GM19023 (cell line): ENCODE results near the gene PM20D1.
"Not testable (repeated sequence)": the region's sequence is repeated elsewhere in the genome, so short reads cannot be mapped to it uniquely, and the experiment has no call there.

ENCODE experiments used
- ATAC-seq: cut with Tn5 transposase; IDR thresholded peaks from one replicate; pipeline ENCODE4 v1.9.1; 2021; ENCODE audit warnings: mild to moderate bottlenecking, moderate library complexity; ENCODE audit not compliant: unreplicated experiment

Gene PM20D1, protein sequence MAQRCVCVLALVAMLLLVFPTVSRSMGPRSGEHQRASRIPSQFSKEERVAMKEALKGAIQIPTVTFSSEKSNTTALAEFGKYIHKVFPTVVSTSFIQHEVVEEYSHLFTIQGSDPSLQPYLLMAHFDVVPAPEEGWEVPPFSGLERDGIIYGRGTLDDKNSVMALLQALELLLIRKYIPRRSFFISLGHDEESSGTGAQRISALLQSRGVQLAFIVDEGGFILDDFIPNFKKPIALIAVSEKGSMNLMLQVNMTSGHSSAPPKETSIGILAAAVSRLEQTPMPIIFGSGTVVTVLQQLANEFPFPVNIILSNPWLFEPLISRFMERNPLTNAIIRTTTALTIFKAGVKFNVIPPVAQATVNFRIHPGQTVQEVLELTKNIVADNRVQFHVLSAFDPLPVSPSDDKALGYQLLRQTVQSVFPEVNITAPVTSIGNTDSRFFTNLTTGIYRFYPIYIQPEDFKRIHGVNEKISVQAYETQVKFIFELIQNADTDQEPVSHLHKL

DNA sequence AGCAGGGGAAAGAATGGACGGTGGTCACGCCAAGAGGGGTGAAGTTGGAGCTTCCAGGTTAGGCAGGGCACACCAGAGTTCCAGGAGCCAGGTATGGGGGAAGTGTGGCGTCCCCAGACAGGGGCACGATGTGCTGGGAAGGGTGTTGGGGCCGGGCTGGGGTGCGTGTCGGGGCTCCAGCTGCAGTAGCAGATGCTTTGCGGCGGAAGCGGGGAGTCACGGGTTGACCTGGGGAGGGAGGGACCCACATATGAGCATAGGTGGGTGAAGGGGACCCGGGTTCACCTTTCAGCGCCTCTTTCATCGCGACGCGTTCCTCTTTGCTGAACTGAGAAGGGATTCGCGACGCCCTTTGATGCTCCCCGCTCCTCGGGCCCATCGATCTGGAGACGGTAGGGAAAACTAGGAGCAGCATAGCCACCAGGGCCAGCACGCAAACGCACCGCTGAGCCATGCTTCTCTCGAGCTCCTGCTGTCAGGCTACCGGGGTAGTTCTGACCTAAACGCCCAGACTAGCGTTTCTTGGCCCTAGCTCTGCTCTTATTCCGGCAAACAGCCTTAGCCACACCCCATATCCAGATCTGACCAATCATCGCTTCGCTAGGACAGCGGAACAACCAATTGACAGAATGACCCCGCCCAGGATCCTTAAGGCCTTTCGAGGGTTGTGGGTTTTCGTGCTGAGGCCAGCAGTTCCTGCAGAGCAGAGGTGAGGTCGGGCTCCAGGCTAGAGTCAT, at the start of gene PM20D1:
TSS of gene PM20D1 (minus strand) at position 514 of the 737 bp plus-strand sequence. CDS start at position 454, 60 bp downstream.
- ATAC-seq = no peak

DNA sequence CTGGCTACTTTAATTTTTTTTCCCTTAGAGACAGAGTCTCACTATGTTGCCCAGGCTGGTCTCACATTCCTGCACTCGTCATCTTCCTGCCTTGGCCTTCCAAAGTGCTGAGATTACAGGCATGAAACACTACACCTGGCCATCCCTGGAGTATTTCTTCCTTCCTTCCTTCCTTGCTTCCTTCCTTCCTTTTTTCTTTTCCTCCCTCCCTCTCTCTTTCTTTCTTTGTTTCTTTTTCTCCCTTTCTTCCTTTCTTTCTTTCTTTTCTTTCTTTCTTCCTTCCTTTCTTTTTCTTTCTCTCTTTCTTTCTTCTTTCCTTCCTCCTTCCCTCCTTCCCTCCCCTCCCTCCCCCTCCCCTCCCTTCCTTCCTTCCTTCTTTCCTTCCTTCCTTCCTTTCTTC, 46.4 kb upstream of the PM20D1 start:
- no peak for ATAC-seq

DNA sequence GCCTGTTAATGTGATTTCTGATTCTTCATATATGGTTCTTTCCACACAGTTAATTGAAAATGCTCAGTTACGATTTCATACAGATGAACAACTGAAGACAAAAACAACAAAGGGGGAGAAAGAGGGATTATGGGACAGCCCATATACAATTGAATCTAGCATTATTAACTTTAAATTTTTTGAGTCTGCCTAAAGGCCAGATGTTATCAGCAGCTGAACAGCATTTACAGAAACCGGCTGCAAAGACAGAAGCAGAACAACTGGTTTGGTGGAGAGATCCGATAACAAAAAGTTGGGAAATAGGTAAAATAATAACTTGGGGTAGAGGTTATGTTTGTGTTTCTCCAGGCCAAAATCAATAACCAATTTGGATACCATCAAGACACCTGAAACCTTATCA, 44.2 kb upstream of the PM20D1 start:
- not testable (repeated sequence) for ATAC-seq

DNA sequence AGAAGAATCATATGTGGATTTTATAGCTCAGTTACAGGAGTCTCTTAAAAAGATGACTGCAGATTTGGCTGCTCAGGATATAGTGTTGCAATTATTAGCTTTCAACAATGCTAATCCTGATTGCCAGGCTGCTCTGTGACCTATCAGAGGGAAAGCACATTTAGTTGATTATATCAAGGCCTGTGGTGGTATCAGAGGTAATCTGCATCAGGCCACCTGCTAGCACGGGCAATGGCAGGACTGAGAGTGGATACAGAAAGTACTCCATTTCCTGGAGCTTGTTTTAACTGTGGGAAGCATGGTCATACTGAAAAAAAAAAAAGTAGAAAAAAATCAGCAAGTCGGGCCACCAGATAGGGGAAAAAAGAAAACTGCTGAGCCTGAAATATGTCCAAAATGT, 42.2 kb upstream of the PM20D1 start:
- ATAC-seq = not testable (repeated sequence)

DNA sequence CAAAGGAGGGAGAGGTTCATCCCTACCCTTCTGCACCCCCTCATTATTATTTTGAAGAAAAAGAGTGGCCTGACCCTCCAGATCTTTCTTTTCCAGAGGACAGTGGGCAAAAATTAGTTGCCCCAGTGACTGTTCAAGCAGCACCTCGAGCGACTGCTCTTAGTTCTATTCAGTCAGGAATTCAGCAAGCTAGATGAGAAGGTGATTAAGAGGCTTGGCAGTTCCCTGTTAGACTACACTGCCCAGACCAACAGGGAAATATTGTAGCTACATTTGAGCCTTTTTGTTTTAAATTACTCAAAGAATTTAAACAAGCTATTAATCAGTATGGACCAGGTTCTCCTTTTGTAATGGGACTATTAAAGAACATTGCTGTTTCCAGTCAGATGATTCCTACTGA, 41.5 kb upstream of the PM20D1 start:
- ATAC-seq = not testable (repeated sequence)

DNA sequence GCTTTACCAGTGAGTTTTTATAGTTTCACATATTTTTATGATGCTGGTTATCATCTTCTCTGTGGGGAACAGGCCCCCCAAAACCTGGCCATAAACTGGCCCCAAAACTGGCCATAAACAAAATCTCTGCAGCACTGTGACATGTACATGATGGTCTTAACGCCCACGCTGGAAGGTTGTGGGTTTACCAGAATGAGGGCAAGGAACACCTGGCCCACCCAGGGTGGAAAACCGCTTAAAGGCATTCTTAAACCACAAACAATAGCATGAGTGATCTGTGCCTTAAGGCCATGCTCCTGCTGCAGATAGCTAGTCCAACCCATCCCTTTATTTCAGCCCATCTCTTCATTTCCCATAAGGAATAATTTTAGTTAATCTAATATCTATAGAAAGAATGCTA, 40.7 kb upstream of the PM20D1 start:
- ATAC-seq = not testable (repeated sequence)

DNA sequence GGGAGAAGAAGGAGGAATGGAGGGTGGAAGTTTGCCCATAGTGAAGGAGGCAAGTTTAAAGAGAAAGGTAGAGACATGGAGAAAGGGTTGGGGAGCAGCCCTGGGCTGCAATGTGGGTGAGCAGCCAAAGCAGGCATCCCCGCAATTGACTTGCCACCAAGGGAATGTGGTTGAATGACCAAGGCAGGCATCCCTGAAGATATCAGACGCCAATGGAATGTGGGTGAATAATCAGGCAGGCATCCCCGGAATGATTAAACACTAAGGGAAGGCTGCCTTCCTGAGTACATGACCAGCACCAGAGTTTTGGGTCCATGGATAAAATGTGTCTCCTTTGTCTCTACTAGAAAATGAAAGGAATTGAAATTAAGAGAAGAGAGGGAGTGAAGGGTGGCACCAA, 39.8 kb upstream of the PM20D1 start:
- not testable (repeated sequence) for ATAC-seq

DNA sequence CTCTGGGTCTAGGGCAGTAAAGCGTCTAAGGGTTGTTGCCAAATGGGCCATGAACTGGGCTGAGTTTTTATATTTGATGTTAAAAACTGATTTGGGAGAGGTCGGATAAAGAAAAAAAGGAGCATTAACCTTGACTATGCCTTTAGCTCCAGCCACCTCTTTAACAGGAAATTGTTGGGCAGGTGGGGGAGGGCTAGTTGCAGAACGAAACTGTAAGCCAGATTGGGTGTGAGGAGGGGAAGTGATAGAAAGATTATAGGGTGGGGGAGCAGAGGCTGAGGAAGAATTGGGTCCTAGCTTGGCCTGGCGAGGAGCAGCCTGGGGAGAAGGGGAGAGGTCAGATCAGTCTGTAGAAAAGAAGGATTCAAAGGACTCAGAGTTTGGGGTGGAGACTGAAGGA, 39.1 kb upstream of the PM20D1 start:
- ATAC-seq = not testable (repeated sequence)

DNA sequence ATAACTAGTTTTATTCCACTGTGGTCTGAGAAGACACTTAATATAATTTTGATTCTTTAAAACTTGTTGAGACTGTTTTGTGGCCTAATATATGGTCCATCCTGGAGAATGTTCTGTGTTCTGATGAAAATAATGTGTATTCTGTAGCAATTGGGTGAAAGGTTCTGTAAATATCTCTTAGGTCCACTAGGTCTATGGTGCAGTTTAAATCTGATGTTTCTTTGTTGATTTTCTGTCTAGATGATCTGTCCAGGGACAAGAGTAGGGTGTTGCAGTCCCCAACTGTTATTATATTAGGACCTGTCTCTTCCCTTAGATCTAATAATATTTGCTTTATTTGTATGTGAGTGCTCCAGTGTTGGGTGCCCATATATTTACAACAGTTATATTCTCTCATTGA, 33.9 kb upstream of the PM20D1 start:
- no peak for ATAC-seq

DNA sequence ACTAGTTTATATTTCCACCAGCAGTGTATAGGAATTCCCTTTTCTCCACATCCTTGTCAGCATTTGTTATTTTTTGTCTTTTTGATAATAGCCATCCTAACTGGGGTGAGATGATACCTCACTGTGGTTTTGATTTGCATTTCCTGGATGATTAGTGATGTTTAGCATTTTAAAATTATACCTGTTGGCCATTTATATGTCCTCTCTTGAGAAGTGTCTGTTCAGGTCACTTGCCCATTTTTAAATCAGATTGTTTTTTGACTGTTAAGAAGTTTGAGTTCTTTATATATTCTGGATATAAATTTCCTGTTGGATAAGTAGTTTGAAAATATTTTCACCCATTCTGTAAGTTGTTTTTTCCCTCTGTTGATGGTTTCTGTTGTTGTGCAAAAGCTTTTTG, 31.0 kb upstream of the PM20D1 start:
- no peak for ATAC-seq

DNA sequence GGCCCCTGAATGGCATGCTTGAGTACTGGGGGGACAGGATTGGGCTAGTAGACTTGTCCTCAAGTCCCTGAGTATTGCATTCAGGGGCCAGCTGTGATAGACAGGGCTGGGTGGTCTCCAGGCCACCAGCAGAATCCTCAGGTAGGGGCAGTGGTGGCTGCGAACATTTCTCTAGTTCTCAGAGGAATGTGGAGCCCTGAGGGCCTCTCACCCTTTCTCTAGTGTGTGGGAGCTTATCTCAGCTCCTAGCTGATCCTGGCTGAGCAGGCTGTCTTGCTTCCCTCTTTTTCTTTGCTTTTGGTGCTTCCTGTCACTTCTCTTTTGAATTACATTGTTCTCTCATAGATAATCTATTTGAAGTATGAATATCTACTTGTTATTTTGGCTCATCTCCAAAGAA, 30.0 kb upstream of the PM20D1 start:
- no peak for ATAC-seq

DNA sequence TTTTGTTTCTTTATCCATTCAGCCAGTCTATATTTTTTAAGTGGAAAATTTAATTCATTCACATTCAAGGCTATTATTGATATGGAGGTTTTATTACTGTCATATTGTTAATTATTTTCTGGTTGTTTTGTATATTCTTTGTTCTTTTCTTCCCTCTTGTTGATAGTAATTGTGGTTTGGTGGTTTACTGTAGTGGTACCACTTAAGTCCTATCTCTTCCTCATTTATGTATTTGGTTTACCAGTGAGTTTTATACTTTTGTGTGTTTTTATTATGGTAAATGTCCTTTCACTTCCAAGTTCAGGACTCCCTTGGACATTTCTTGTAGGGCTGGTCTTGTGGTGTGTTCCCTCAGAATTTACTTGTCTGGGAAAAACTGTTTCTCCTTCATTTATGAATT, 28.1 kb upstream of the PM20D1 start:
- ATAC-seq = no peak

DNA sequence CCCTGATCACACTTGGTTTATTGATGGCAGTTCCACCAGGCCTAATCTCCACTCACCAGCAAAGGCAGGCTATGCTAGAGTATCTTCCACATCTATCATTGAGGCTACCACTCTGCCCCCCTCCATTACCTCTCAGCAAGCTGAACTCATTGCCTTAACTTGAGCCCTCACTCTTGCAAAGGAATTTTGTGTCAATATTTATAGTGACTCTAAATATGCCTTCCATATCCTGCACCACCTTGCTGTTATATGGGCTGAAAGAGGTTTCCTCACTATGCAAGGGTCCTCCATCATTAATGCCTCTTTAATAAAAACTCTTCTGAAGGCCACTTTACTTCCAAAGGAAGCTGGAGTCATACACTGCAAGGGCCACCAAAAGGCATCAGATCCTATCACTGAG, 23.2 kb upstream of the PM20D1 start:
- not testable (repeated sequence) for ATAC-seq

DNA sequence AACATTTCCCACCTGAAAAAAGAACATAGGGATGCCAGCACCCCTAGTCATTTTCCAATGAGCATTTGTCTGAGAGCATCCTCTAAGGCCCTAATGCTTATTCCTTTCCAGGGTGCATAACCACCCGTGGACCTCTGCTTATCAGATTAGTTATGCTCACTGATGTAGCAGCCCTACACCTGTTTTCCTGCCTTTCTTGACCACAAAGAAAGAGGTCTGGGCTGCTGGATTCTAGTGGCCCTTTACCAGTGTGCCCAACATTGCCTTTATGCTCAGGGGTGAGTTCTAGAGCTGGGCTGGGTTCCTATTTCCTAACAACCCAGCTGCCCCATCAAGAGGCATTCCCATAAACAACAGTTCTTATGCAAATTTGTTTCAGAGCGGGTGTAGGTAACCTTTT, 20.3 kb upstream of the PM20D1 start:
- ATAC-seq = no peak

DNA sequence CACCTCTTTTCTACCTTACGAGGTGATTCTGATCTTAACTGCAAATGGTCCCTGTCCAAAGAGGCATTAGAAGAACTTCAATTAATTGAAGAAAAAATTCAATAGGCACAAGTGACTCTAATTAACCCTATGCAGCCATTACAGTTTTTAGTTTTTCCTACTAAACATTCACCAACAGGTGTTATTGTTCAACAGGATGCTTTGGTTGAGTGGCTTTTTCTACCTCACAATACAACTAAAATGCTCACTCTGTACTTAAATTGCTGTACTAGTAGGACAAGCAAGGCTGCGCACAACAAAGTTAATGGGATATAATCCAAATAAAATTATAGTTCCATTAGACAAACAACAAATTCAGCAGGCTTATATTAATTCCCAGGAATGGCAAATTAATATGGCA, 11.6 kb upstream of the PM20D1 start:
- no peak for ATAC-seq

DNA sequence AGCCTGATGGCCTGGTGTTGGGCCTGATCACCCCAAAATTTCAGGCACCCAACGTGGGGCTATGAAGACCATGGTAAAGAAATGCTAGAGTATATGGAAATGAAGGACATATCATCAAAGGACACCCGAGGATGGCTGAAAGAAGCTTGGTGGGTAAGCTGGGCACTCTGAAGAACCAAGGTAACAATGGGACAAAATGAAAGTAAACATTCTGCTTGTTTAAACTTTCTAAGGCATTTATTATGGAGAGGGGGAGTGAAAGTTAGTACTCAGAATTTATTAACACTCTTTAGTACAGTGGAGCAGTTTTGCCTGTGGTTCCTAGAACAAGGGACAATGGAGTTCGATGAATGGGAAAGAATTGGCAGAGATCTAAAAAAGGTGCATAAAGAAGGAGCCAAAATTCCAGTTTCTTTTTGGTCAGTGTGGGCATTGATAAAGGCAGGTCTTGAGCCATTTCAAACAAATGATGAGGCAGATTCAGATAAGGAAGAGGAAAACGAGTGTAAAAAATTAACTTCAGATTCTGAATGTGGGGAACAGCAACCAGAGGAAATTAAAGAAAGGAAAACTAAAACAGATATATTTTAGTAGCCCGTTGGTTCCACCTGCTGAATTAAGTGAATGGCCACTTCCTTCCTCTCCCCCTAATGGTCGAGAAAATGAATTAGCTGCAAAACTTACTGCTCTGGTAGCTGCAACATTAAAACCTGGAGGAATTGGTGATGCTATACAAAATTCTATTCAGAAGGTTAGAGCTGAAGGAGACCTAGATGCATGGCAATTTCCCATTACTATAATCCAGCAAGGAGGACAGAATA, 8.4 kb upstream of the PM20D1 start:
- no peak for ATAC-seq

DNA sequence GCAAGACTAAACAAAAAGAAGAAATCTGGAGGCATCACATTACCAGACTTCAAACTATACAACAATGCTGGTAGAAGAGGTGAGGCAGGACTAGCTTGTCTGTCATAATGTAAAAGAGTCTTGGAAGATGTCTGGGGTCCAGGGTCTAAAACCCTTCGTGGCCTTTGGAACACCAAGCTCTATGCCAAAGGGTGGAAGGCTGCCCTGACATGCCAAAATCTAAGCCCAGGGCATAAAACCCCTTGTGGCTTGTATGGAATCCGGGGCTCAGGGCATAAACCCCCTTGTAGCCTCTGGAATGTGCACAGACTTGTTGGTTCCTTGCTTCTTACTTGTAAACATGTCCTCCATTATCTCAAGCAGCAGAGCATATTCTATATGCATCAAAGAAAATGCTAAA, 7.6 kb upstream of the PM20D1 start:
- ATAC-seq = not testable (repeated sequence)

DNA sequence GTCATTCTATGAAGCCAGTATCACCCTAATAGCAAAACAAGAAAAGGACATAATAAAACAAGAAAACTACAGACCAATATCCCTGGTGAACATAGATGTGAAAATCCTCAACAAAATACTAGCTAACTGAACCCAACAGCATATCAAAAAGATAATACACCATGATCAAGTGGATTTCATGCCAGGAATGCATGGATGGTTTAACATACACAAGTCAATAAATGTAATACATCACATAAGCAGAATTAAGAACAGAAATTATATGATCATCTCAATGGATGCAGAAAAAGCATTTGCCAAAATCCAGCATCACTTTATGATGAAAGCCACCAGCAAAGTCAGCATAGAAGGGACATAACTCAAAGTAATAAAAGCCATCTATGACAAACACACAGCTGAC, 6.5 kb upstream of the PM20D1 start:
- no peak for ATAC-seq

DNA sequence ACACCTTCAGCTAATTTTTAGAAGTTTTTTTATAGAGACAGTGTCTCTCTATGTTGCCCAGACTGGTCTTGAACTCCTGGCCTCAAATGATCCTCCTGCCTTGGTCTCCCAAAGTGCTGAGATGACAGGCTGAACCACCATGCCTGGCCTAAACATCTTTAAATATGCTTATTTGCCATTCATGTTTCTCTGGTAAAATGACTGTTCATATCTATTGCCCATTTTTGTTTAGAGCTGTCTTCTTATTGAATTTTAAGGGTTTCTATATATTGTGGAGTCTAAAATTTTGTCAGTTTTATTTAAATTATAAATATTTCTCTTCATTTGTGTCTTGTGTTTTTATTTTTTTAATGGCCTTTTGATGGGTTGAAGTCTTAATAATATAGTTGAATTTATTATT, 3.0 kb upstream of the PM20D1 start:
- no peak for ATAC-seq

DNA sequence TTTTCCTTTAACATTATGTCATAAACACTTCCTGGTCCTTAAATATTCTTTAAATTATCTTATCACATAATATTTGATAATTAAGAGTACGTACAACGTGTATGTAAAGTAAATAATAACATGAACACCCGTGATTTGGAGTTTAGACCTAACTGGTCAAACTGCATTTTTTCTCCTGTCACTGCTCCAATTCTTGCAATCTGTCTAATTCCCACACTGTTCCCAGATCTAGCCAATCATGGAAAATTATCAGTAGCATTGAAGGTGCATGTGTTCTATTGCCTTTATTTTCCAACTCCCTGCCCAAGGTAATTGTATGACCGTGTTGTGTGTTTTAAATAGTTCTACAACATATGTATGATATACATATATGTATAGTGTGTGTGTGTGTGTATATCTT, 2.1 kb upstream of the PM20D1 start:
- no peak for ATAC-seq
